LNCaP clone FGC (cell line): Measurements from ENCODE around the gene ANO5.
"Not testable (repeated sequence)": the region's sequence is repeated elsewhere in the genome, so short reads cannot be mapped to it uniquely, and the experiment has no call there.

ENCODE experiments used
- DNase-seq: peaks from one replicate; pipeline ENCODE4 v3.0.0-alpha.2; 2011; ENCODE audit warnings: low read depth
- H3K4me3 ChIP-seq: 2 replicates; pipeline ENCODE4 v1.5.1; 2011; ENCODE audit warnings: mild to moderate bottlenecking, low read depth, low read length, control low read depth
- TF ChIP-seq, protein P1 (sequence below): IDR thresholded peaks from 2 replicates; pipeline ENCODE4 v1.5.1; 2012; ENCODE audit warnings: mild to moderate bottlenecking; ENCODE audit not compliant: control insufficient read depth, insufficient read depth; ENCODE audit errors: extremely low read depth

Gene ANO5

DNA sequence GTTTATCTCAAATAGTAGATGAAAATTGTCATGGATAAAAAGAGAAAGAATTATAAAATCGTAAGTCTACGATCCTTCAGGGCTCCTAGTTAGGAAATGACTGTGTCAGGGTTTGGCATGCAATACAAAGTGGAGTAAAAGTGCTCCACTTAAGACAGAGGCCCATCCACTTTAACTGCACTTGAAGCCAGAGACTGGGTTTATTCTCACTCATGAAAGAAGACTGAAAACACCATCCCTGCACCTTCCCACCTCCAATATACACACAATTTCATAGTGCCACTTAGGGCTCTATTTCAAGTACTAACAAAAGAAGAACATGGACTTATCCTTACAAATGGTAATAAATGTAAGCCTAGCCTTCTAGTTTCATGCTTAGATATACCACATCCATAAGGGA, 70.7 kb downstream of the ANO5 start:
- H3K4me3 ChIP-seq: no peak overlapping the region
- DNase-seq: no peak
- TF ChIP-seq, protein P1, sequence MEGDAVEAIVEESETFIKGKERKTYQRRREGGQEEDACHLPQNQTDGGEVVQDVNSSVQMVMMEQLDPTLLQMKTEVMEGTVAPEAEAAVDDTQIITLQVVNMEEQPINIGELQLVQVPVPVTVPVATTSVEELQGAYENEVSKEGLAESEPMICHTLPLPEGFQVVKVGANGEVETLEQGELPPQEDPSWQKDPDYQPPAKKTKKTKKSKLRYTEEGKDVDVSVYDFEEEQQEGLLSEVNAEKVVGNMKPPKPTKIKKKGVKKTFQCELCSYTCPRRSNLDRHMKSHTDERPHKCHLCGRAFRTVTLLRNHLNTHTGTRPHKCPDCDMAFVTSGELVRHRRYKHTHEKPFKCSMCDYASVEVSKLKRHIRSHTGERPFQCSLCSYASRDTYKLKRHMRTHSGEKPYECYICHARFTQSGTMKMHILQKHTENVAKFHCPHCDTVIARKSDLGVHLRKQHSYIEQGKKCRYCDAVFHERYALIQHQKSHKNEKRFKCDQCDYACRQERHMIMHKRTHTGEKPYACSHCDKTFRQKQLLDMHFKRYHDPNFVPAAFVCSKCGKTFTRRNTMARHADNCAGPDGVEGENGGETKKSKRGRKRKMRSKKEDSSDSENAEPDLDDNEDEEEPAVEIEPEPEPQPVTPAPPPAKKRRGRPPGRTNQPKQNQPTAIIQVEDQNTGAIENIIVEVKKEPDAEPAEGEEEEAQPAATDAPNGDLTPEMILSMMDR: no peak

DNA sequence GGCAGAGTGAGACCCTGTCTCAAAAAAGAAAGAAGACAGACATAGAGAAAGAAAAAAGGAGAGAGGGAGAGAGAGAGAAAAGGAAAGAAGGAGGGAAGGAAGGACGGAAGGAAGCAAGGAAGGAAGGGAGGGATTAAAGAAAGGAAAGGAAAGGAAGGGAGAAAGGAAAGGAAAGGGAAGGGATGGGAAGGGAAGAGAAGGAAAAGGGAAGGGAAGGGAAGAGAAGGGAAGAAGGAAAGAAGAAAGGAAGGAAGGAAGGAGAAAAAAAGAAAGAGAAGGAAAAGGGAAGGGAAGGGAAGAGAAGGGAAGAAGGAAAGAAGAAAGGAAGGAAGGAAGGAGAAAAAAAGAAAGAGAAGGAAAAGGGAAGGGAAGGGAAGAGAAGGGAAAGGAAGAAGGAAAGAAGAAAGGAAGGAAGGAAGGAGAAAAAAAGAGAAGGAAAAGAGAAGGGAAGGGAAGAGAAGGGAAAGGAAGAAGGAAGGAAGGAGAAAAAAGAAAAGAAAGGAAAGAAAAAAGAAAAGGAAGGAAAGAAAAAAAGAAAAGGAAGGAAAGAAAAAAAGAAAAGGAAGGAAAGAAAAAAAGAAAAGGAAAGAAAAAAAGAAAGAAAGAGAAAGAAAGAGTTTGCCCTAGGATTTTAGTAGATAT, 76.2 kb downstream of the ANO5 start:
- not testable (repeated sequence) for DNase-seq

DNA sequence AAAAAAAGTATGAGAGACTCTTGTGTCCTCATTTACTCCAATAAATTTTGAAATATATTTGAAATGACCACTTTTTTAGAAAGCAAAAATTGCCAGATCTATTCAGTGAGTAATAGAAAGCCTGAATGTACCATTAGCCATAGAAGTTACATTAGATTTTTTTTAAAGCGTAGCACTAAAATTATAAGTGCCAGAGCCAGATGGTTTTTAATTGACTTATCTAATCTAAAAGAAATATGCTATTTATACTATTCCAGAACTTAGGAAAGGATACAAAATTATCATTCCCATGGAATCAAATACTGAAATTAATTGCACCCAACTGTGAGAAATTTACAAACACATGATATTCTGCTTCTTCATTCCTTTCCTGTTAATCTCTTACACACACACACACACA, 80.9 kb downstream of the ANO5 start:
- H3K4me3 ChIP-seq: no peak overlapping the region
- no peak for DNase-seq
- TF ChIP-seq, protein P1: no peak

More for the DNA sequence above, 76.2 kb downstream of the ANO5 start:
- not testable (repeated sequence) for H3K4me3 ChIP-seq

DNA sequence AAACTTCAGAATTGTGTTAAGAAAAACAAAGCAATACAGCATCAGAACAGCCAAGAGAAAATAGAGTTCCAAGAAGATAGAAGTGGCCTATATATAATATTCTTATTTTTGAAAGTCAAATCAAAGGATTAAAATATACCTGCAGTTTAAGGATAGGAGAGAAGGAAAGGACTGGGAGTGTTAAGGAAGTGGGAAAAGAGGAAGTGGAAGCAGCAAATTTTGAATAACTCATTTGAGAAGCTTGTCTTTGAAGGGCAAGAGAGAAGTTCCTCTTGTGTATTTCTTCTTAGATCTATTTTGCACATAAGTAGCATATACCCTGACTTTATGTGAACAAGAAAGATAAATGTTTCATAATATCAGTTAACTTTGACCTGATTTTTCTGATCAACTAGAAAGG, 82.7 kb downstream of the ANO5 start:
- TF ChIP-seq, protein P1: no peak
- no peak overlapping the region for H3K4me3 ChIP-seq
- DNase-seq: no peak

DNA sequence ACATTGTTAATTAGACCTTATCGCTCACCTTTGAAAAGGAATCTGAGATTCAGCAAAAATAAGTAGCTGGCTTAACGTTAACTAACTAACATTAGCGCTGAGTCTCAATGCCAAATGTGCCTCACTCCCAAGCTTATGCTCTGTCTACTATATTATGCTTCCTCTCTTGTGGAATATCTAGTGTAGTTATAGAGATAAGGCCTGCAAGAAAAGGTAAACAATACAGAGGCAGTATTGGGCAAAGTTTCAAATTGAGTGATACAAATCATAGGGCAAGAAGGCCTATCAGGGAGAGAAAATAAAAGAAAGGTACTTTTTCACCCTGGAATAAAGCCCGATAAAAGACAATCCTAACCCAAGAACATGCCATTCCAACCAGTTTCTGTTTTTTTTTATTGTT, 83.7 kb downstream of the ANO5 start:
- TF ChIP-seq, protein P1: no peak
- peak; percentile 28 for DNase-seq
- no peak overlapping the region for H3K4me3 ChIP-seq

DNA sequence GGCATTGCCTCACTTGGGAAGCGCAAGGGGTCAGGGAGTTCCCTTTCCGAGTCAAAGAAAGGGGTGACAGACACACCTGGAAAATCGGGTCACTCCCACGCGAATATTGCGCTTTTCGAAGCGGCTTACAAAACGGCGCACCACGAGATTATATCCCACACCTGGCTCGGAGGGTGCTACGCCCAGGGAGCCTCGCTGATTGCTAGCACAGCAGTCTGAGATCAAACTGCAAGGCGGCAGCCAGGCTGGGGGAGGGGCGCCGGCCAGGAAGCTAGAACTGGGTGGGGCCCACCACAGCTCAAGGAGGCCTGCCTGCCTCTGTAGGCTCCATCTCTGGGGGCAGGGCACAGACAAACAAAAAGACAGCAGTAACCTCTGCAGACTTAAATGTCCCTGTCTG, 92.1 kb downstream of the ANO5 start:
- peak overlapping the region; percentile 34 for H3K4me3 ChIP-seq
- DNase-seq: not testable (repeated sequence)

DNA sequence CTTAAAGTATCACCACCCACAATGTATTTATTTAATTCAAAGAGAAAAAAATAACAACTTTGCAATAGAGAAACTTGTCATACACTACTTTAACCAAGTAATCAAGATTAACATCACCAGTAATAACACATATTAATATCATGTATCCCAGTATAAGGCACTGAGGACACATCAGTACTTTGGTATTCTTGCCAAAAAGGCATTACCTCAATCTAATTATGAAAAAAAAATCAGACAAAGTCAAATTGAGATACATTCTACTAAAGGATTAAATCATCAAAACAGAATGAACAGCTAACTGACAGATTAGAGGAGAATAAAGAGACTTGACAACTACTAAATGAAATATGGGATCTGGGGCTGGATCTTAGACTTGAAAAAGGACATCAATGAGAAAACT, 109.5 kb downstream of the ANO5 start:
- H3K4me3 ChIP-seq: no peak overlapping the region
- TF ChIP-seq, protein P1: no peak
- DNase-seq: no peak

DNA sequence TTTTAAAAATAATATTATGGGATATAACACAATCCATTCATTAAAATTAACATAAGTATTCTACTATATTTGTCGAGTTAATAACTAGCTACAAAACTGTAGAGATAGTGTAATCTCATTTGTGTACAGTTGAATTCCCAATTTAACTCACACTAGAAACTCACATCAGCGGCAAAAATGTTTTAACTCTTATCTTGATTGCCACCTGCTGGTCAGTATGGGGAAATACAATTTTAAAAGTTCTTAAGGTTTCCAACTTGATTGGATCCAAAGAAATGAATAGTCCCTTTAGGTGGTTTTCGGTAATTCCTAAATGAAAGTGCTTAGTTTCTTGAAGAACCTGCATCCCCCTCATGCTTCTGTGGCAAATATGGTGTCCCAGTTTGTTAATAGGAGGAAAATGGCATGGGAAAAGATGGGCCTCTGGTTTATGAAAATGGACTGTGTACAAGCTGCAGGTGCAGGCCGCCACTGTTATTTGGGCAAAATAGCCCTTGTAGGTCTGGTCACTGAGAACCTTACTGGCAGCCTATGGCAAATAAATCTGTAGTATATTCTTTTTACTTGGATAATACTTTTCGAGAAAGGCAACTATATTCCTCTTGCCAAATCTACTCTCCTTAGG, 111.6 kb downstream of the ANO5 start:
- H3K4me3 ChIP-seq: no peak overlapping the region
- TF ChIP-seq, protein P1: peak; percentile 46
- peak; percentile 19 for DNase-seq
